GM19240 (cell line): ENCODE measurements around the gene RREB1.
"Not testable (repeated sequence)": the region's sequence is repeated elsewhere in the genome, so short reads cannot be mapped to it uniquely, and the experiment has no call there.

ENCODE experiments used
- DNase-seq: peaks from one replicate; pipeline ENCODE4 v3.0.0; 2011; ENCODE audit warnings: low spot score; ENCODE audit not compliant: insufficient read length

RREB1 gene

DNA sequence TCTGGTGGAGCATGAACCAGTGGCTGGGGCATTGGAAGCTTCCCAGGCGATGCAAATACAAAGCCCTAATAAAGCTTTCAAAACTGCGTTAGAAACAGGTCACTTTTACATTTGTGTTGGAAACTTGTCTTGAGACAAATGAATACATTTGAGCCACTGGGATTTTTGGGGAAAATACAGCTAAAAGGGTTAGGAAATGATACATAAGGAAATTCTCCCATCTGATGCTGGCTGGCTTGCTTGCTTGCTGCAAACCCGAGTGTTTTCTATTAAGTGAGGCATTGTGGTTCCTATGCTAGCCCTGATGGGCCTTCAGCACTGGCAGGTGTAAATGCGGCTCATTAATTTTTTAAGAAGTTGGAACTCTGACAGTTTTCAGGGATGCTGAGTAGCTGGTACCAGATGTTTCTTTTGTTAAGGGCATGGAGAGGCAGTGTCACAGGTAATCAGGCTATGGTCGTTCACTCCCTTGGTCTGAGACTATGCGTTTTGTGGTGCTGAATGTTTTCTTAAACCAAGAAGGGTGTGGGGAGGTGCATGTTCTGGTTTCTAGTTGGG lies 35.2 kb downstream of the RREB1 start:
- no peak for DNase-seq

- DNase-seq = no peak
Measured at GRCh38 chr6:7143476-7143974, 35.8 kb downstream of the RREB1 start.

DNA sequence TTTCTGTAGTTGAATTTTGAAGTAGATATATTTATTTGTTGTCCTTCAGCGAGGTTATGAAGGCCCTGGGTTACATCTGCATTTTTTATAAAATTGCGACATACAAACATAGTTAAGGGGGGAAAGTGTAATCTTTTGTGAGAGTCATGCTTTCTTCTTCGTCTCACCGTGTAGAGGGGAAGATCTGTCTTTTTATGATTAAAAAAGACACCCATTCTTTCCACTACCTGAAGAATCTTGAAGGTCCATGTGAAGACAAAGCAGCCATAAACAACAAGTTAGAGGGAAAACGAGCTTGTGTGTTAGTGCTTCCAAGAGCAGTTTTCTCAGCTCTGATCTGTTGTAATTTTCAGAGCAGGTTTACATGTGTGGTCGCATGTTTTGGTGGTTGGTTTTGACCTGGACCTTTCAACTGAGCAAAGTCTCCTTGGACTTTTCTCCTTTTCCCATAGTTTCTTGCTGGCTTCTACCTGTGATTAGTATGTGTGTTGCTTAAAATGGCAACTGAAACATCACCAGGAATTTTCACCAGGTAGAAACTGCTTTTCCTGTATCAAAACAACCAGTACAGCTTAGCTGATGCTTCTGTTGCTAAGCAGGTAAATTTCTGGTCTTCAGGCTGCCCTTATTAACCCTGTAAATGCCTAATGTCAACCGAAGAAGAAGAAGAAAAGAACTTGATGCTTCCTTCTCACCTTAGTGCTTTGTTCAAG lies 37.3 kb downstream of the RREB1 start:
- no peak for DNase-seq

DNA sequence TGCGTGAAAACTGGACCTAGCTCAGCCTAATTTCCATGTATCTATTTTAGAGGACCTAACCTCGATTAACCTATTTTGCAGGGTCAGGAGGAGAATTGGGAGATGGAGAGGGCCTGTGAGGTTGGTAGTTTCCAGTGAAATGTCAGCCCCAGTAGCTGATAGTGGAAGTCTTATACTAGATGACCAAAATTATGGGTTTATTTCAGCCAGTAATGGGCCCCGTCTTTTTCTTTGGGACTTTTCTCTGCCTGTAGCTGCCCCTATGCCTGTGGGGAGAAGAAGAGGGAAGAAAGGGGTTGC lies 37.8 kb downstream of the RREB1 start:
- no peak for DNase-seq

DNA sequence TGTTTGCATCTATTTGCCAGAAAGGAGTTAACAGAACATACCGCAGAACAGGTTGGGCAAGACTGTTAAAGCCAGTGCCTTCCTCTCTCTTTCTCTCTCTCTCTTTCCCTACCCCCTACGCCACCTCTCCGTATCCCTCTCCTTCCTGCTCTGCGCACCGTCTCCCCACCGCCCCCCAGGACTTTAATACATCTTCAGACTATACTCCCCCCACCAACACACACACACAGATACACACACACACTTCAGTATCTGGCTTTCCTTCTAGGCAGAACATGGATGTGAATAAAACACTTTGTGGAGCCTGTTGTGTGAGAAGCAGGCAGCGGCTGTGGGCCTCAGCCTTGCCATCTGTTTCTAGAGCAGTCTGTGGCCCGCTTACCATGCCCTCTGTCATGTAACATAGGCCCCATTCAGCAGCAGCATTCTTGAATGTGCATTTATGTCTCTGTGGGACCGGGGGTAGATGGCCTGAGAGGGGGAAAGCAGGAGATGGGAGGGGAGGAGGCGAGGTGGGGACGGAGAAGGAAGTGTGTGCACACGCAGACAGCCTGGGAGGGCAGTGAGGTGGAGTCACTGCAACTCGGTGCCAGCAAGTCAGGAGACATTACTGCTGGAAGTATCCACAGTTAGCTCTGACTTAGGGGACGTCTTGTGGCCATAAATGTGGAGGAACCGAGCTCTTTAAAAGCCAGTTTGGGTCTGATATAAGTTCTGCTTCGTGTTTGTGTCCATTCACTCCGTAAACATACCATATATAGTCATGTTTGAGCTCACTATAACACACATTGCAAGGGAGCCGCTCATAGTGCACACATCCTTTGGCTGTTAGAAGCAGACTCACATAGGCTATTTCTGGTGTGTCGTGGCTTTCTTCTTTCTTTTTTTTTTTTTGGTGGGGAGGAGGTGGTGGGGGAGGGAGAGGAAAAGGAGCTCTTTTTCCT lies 38.4 kb downstream of the RREB1 start:
- no peak for DNase-seq

DNA sequence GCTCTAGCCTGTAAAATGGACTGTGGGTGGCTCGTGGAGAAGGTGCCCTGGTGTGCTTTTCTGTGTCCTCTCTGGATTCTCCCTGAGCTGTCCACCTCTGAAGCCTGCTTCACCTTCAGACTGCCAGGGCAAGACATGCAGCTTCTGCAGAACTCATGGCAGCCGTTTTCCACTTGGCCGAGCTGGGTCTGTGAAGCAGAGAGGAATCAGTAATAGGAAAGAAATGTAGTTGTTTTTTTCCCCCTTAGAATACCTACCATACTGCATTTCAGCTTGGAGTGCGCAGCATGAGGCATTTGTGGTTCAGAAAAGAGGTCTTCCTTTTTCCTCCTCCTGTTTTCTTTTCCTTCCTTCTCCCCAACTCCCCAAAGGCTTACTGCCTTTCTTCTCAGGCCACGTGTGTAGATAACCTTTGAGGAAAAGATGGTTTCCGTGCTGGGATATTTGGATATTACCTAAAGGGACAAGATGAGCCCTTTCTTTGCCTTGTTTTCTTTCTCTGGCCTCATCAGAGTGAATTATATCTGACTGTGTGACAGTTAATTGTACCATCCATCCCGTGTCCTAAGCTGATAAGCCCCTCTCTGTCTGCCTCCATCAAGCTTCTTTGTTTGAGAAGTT lies 39.4 kb downstream of the RREB1 start:
- DNase-seq = no peak

GRCh38 chr6:7148100-7148822 lies 40.5 kb downstream of the RREB1 start:
- no peak for DNase-seq

GRCh38 chr6:7150381-7151064 lies 42.8 kb downstream of the RREB1 start:
- no peak for DNase-seq

DNA sequence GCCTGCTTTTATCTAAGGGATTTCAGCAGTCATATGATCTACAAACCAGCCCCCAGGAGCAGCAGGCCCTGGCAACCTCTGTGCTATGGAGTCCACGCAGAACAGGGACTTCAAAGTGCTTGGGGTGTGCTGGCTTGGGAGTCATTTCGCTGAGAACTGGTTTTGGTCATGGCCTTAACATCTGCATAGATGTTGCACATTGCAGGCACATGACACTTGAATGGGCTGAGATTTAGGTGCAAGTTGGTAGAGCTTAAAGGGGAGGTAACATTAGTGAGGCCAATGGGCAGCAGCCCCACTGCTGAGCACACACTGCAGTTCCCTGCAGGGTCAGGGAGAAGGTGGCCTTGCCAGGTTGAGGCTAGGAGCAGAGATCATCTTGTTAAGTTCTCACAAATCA lies 43.6 kb downstream of the RREB1 start:
- DNase-seq = no peak

GRCh38 chr6:7152462-7152861 lies 44.7 kb downstream of the RREB1 start:
- no peak for DNase-seq

DNA sequence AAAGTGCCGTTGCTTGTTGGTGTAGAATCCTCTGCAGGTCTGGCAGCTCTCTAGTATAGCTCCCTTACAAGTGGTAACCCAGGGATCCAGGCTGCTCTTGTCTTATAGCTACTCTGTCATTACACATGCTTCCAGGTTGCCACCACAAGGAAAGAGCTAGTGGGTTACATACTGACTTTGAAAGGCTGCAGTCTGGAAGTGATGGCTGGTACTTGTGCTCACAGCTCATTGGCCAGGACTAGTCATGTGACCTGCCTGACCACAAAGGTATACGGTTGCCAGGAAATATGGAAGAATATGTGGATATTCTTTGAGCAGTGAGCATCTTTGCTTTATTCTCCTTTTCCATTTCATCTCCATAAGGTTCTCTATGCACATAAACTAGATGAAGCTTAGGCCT lies 46.0 kb downstream of the RREB1 start:
- DNase-seq = no peak

- DNase-seq = no peak
Measured at GRCh38 chr6:7154341-7155139, 46.8 kb downstream of the RREB1 start.

DNA sequence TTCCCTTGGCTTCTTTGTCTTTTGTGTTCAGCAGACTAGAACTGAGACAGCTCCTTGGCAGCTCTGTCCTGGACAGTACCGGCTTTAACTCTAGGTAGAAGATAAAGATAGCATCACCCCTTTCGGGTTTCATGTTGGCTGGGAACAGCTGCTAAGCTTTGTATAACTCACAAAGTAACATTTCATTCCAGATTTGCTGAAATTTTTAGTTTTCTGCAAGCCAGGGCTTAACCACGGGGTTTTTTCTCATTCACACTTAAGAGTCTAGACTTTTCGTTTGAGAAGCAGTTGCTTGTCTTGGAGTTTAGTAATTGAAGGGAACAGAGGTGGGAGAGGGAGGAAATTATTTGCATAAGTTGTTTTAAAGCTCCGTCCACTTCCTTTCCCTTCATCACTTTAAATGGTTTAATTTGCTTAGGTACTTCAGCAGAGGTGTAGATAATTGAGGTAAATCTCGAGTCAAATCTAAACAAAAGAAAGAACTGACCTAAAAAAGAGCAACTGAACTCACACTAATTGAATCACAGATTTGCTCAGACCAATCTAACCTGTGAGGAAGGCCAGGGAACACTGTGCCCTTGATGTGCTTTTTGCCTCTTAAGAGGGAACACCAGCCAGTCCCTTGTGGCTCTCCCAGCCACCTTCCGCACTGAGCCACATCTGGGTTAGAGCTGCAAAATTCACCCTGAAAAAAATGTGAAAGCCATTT lies 48.3 kb downstream of the RREB1 start:
- no peak for DNase-seq

- DNase-seq = no peak
Measured at GRCh38 chr6:7156643-7157278, 49.0 kb downstream of the RREB1 start.

DNA sequence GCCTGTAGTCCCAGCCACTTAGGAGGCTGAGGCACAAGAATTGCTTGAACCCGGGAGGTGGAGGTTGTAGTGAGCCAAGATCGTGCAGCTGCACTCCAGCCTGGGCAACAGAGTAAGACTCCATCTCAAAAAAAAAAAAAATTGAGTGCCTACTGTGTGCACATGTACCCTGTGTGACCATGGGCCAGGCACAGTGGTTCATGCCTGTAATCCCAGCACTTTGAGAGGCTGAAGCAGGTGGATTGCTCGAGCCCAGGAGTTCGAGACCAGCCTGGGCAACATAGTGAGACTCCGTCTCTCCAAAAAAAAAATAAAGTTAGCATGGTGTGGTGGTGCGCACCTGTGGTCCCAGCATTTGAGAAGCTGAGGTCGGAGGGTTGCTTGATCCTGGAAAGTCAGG lies 49.5 kb downstream of the RREB1 start:
- DNase-seq = not testable (repeated sequence)

DNA sequence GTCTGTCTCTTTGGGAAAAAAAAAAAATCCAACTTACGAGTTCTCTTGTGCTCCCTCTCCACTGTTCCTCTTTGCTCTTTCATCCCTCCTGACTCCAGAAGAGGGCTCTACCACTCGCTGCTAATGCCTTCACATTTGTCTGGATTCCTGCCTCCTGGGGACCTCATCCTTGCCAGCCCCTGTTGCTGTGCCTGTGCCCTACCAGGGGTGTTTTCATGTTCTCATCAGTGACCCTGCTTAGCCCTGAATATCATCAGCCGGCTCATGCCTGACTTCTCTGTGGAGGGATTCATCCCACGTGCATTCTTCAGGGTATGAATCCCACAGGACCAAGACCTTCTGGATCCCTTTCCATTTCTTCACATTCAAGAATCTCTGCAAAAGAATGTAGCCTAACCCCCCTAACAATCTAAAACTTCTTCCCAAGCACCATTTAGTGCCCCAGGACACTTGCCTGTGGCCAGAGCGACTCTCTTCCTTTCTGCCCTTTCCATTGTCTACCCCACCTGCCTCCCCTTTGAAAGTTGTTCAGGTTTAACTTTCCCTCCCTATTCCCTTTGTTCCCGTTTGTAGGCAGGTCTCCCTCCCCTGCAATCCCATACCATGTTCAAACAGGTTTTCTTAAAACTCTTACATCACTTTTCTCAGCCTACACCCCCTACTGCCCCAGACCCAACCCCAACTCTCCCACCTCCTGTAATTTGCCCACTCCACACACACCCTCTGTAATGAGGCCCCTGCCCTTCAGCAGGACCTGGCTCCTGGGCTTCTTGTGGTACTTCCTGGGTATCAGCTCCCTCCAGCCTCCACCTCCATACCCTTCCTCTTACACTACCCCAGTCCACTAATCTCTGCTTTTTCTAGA lies 50.2 kb downstream of the RREB1 start:
- no peak for DNase-seq

- DNase-seq = no peak
Measured at GRCh38 chr6:7159790-7160525, 52.2 kb downstream of the RREB1 start.
